Measurements from ENCODE around the gene NDUFAF7. TPM values are rescaled to one million over a fixed set of nuclear protein-coding genes. Genes with fewer than 3 reads are reported as not detected.

Gene NDUFAF7
- polyA plus RNA-seq, 1 of the 3 experiments (the other 2 are of a cell fraction), result 24.8 TPM

- ChIA-PET CTCF (interaction anchor here (1.1 to 3.5 kb wide), 4 partner anchors 11 to 50 kb away, joined by 3 to 10 read pairs (median 6); no protein-coding TSS in a partner anchor), POLR2A (interaction anchor here (1.1 kb wide), 1 partner anchor 12 kb away, joined by 7 read pairs; the partner anchor contains the start of genes CEBPZ and NDUFAF7)
- no peaks in the 10 kb centered on the region for H3K9me3 ChIP-seq
- H3K4me2 ChIP-seq, result no peak overlapping the region
- no peaks in the 10 kb centered on the region for H3K9me2 ChIP-seq
- 94% methylated on average over 4 of the region's 4 CpGs for WGBS (ENCODE audit: low lambda C conversion rate)
- H3K4me1 ChIP-seq (ENCODE audit: control insufficient read depth in 1 of 2, insufficient read depth in 2 of 2, low read depth in 1 of 2, low read length in 1 of 2), result peaks cover 0 to 6% of the 10 kb centered on the region in 2 experiments; a peak in 2 of 4 replicates
- no peak overlapping the region for H3K4me3 ChIP-seq (ENCODE audit: low read depth in 2 of 2, low read length in 1 of 2)
- TF ChIP-seq FOXJ3 (CRISPR knock-in tag; IDR thresholded peaks at IDR 0.05) (no peak), ZBTB33 (IDR thresholded peaks at IDR 0.05; ENCODE audit: borderline replicate concordance, low read depth) (no peak), SMC3 (IDR thresholded peaks at IDR 0.05; ENCODE audit: low read depth, low read length) (no peak), TEAD4 (IDR thresholded peaks at IDR 0.05; ENCODE audit: borderline replicate concordance, insufficient read depth) (no peak), REST (IDR thresholded peaks at IDR 0.05; ENCODE audit: low read depth, low read length) (no peak), RAD21 (IDR thresholded peaks at IDR 0.05; ENCODE audit: low read length) (no peak), GATA2 (CRISPR knock-in tag; IDR thresholded peaks at IDR 0.05) (no peak), TCF12 (IDR thresholded peaks at IDR 0.05) (no peak), FOXM1 (IDR thresholded peaks at IDR 0.05; ENCODE audit: low read depth) (no peak), EP300 (IDR thresholded peaks at IDR 0.05; ENCODE audit: borderline replicate concordance in 1 of 2, low read depth in 1 of 2, low read length in 1 of 2) (no peak), TAF1 (IDR thresholded peaks at IDR 0.05; ENCODE audit: borderline replicate concordance, low read depth, low read length) (no peak), RCOR1 (IDR thresholded peaks at IDR 0.05; ENCODE audit: low read length) (no peak), NRF1 (IDR thresholded peaks at IDR 0.05; ENCODE audit: low read depth, low read length) (no peak), CTCF (IDR thresholded peaks at IDR 0.05) (no peak), RFX5 (IDR thresholded peaks at IDR 0.05; ENCODE audit: low read length) (no peak), MAX (IDR thresholded peaks at IDR 0.05; ENCODE audit: low read depth) (no peak), CHD2 (IDR thresholded peaks at IDR 0.05; ENCODE audit: low read length, partially characterized antibody) (no peak), YY1 (IDR thresholded peaks at IDR 0.05; ENCODE audit: low read depth) (no peak)
- TF ChIP-seq, protein P1, sequence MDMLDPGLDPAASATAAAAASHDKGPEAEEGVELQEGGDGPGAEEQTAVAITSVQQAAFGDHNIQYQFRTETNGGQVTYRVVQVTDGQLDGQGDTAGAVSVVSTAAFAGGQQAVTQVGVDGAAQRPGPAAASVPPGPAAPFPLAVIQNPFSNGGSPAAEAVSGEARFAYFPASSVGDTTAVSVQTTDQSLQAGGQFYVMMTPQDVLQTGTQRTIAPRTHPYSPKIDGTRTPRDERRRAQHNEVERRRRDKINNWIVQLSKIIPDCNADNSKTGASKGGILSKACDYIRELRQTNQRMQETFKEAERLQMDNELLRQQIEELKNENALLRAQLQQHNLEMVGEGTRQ (IDR thresholded peaks at IDR 0.05; ENCODE audit: borderline replicate concordance, low read depth, low read length), result no peak
- TF ChIP-seq, protein P2, sequence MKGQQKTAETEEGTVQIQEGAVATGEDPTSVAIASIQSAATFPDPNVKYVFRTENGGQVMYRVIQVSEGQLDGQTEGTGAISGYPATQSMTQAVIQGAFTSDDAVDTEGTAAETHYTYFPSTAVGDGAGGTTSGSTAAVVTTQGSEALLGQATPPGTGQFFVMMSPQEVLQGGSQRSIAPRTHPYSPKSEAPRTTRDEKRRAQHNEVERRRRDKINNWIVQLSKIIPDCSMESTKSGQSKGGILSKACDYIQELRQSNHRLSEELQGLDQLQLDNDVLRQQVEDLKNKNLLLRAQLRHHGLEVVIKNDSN (IDR thresholded peaks at IDR 0.05; ENCODE audit: borderline replicate concordance, low read depth), result no peak
- H3K27me3 ChIP-seq (ENCODE audit: insufficient read depth), result no peaks in the 10 kb centered on the region
- no peak overlapping the region for H3K27ac ChIP-seq (ENCODE audit: low read depth in 2 of 2, low read length in 1 of 2)
- H3K36me3 ChIP-seq (replicated peaks in 1 of 2; ENCODE audit: control insufficient read depth in 1 of 2, insufficient read depth in 2 of 2, low read length in 1 of 2), result peaks cover 74% of the 10 kb centered on the region in 2 experiments
- H3F3A ChIP-seq (replicated peaks; ENCODE audit: insufficient read depth), result peaks cover 4% of the 10 kb centered on the region
- DNase-seq, result no peak
- H3K9ac ChIP-seq, result no peak overlapping the region
- H2AFZ ChIP-seq (ENCODE audit: low read depth), result no peak overlapping the region
- H4K20me1 ChIP-seq (ENCODE audit: insufficient read depth), result peaks cover 3% of the 10 kb centered on the region; the same call in 1 of the 2 replicates
- peaks cover 27% of the 10 kb centered on the region for H3K79me2 ChIP-seq (ENCODE audit: insufficient read depth)
Measured at GRCh38 chr2:37219046-37219445, 12.4 kb upstream of the NDUFAF7 start.

Data from SK-N-SH (cell line).